GM12874 (cell line): ENCODE data around the gene ENPP7.

Experiments
- CTCF ChIP-seq: IDR thresholded peaks from 2 replicates; pipeline ENCODE4 v1.5.1; 2011; ENCODE audit warnings: low read depth, mild to moderate bottlenecking, control low read depth, low read length, moderate library complexity; ENCODE audit not compliant: insufficient read depth

Gene ENPP7

GRCh38 chr17:79729761-79730160, 982 bp upstream of the ENPP7 start:
- TF ChIP-seq CTCF = no peak

DNA sequence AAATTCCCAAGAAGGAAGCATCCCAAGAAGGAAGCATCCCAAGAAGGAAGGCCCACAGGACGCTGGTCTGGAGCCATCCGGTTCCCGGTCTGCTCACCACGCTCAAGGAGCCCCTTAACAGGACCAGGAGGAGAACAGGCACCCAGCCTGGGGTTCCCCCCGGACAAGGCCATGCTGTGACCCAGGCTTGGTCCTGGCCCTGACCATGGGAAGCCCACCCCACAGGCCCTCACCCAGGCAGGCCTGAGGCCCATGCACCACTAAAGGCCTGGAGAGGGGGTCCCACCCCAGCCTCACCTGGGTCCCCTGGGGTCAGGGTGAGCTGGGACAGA, 340 bp upstream of the ENPP7 start:
- TF ChIP-seq CTCF = no peak

DNA sequence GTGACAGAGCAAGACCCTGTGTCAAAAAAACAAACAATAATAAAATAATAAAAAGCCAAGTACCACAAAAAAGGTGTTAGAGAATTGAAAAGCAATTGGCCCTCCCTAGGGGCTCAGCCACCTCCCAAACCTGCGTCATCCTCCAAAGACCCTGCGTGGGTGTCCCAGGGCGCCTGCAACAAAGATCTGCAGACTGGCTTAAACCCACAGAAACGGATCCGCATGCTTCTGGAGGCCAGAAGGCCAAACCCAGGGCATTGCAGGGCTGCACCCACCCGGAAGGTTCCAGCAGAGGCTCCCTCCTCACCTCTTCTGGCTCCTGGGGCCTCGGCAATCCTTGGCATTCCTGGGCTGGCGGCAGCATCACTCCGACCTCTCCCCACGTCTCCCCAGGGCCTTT, 1.5 kb downstream of the ENPP7 start:
- no peak for TF ChIP-seq CTCF

DNA sequence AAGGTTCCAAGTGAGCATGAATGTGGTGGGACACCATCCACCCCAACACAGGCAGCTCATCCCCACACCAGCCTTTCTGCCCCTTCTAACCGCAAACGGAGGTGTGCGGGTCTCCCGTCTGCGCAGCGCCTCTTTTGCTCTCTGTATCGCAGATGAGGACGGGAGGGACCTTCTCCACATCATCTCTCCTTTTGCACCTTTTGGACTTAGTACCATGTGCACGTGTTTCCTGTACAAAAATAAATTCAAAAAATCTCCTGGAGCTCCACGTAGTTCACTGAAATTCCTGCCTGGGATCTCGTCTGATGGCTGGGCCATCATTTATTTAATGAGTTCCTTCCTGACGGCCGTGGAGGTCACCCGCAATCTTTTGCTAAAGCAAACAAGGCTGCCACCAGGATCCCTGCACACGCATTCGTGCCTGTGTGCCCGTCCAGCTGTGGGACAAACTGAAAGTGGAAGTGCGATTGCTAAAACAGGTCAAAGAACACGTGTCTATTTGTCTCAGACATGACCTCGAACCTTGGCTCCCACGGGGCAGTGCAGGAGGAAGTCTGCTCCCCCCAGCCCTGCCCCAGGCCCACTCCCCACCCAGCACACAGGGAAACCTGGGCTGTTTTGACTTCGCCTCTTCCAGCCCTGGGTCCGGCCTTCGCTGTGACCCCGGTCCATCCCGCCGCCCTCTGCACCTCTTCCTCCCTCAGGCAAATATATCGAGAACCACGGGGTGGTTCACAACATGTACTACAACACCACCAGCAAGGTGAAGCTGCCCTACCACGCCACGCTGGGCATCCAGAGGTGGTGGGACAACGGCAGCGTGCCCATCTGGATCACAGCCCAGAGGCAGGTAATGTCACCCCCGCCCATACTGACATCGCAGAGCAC, 2.3 kb downstream of the ENPP7 start:
- no peak for TF ChIP-seq CTCF

DNA sequence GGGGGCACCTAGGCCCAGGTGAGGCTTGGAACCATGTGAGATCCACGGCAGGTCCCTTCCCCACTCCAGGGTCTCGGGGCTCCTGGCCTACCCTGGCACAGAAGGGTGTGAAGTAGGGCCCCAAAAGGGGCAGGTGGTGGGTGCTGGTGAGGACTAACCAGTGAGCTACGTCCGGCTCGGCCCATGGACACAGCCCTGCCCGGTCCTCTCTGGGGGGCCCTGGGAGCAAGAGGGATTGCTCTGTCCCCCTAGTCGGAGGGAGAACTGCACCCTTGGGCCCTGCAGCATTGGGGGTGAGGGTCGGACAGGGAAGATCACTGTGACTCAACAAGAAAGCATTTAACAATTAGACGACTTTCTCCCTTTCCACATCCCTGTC, 2.9 kb downstream of the ENPP7 start:
- no peak for TF ChIP-seq CTCF

- TF ChIP-seq CTCF = no peak
These were observed 4.4 kb downstream of the ENPP7 start for GRCh38 chr17:79735096-79735495.

GRCh38 chr17:79737046-79737921, 6.5 kb downstream of the ENPP7 start:
- TF ChIP-seq CTCF = no peak
